Neural crest cell (in vitro differentiated cells): ENCODE data around the gene DLST. TPM values are rescaled to one million over a fixed set of nuclear protein-coding genes. Genes with fewer than 3 reads are reported as not detected.

ENCODE experiments used
- DNase-seq: peaks from one replicate; pipeline ENCODE4 v3.0.0; 2021; ENCODE audit warnings: low read depth, mixed read lengths, low spot score
- H3K27ac Mint-ChIP-seq: one replicate; pipeline ENCODE4 v1.8.0; 2021; ENCODE audit warnings: mild to moderate bottlenecking, mixed read lengths; ENCODE audit not compliant: unreplicated experiment
- H3K27me3 Mint-ChIP-seq: 2 replicates; pipeline ENCODE4 v1.8.0; 2021; ENCODE audit warnings: low read depth, mild to moderate bottlenecking, mixed read lengths
- H3K36me3 Mint-ChIP-seq: 2 replicates; pipeline ENCODE4 v1.8.0; 2021; ENCODE audit warnings: low read depth, mild to moderate bottlenecking, mixed read lengths
- H3K4me1 Mint-ChIP-seq: 2 replicates; pipeline ENCODE4 v1.8.0; 2021; ENCODE audit warnings: mixed read lengths
- H3K4me3 Mint-ChIP-seq: one replicate; pipeline ENCODE4 v1.8.0; 2021; ENCODE audit warnings: mild to moderate bottlenecking, mixed read lengths
- H3K9me3 Mint-ChIP-seq: 2 replicates; pipeline ENCODE4 v1.8.0; 2021; ENCODE audit warnings: mixed read lengths
- total RNA-seq: library from RNA; stranded (reverse); gene quantifications from 2 replicates; pipeline ENCODE4 v1.2.1, GENCODE V29; 2021
- TF ChIP-seq, protein P1 (sequence below): fragments of 200-600 bp; sonication (generic); conservative IDR thresholded peaks from 2 replicates; pipeline ENCODE4 v1.5.0; 2021; ENCODE audit warnings: antibody characterized with exemption, mild to moderate bottlenecking

Gene DLST
- total RNA-seq, 1 donor from 2014 or later, result 97.4 TPM

DNA sequence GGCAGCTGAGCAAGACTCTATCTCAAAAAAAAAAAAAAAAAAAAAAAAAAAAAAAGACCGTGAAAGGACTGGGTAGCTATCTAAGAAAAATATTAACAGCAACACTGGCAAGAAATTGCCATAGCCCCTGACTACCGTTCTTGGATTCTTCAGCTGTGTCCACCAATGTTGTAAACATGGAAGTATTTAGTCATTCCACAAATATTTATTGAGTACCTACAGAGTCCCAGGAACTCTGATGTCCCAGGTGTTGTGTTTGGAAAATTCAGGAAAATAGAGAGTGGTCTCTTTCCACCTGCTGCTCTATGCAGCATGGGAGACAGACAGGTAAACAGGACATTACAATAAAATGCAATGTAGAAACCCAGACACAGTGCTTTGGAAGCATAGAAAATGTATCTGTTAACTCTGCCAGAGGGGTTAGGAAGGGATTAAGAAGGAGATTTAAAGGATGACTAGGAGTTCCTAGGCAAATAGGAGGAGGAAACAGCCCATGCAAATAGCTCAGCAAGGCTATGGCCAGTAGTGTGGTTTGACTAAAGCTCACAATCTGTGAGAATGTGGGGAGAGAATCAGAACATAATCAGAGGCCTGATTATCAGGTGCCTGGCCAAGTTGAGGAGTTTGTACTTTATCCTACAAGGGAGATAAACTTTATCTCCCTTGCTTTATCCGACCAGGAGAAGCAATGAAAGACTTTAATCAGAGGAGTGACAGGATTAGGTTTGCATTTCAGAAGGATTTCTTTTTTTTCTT, 2.1 kb upstream of the DLST start:
- DNase-seq, result no peak
- no peaks in the 10 kb centered on the region for H3K9me3 Mint-ChIP-seq
- H3K4me3 Mint-ChIP-seq, result peak overlapping the region; percentile 74
- peaks cover 31% of the 10 kb centered on the region for H3K4me1 Mint-ChIP-seq
- no peaks in the 10 kb centered on the region for H3K36me3 Mint-ChIP-seq
- TF ChIP-seq, protein P1, sequence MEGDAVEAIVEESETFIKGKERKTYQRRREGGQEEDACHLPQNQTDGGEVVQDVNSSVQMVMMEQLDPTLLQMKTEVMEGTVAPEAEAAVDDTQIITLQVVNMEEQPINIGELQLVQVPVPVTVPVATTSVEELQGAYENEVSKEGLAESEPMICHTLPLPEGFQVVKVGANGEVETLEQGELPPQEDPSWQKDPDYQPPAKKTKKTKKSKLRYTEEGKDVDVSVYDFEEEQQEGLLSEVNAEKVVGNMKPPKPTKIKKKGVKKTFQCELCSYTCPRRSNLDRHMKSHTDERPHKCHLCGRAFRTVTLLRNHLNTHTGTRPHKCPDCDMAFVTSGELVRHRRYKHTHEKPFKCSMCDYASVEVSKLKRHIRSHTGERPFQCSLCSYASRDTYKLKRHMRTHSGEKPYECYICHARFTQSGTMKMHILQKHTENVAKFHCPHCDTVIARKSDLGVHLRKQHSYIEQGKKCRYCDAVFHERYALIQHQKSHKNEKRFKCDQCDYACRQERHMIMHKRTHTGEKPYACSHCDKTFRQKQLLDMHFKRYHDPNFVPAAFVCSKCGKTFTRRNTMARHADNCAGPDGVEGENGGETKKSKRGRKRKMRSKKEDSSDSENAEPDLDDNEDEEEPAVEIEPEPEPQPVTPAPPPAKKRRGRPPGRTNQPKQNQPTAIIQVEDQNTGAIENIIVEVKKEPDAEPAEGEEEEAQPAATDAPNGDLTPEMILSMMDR, result no peak
- no peak overlapping the region for H3K27ac Mint-ChIP-seq
- H3K27me3 Mint-ChIP-seq, result no peaks in the 10 kb centered on the region

DNA sequence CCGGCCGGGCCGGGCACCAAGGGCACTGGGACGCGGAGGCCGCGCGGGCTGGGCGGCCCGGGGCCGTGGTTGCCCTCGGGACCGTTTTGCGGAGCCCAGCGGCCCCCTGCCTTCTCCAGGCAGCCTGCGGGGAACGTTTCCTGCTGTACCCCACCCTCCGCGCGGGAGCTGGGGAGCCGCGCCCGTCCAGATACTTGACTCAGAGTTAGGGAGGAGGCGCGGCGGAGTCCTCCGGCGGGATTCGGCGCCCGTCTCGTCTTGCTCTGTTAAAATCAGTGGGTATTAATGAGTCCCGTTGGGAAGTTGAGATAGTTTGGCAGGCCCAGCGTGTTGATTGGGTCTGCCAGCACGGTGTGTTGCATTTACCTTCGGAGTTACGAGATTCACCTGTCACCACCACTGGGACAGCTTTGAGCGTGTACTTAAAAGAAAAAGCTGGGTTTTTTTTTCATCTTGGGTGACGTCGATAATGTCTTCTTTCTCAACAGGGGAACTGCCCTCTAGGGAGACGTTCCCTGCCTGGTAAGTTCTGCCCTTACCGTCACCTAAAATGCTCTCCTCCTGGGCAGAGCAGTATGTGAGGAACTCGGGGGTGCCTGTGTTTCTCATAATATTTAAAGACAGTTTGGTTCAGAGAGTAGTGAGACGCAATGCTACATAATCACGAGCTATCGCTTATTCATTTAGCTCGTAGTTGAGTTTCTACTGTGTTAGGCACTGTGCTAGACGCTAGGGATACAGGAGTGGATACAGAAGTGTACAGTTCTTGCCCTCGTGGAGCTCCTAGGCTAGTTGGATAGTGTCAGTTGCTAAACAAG, 596 bp downstream of the DLST start:
- H3K9me3 Mint-ChIP-seq, result no peaks in the 10 kb centered on the region
- peaks cover 50% of the 10 kb centered on the region for H3K4me1 Mint-ChIP-seq
- H3K36me3 Mint-ChIP-seq, result no peaks in the 10 kb centered on the region
- H3K27me3 Mint-ChIP-seq, result no peaks in the 10 kb centered on the region
- H3K4me3 Mint-ChIP-seq, result peak overlapping the region; percentile 98
- H3K27ac Mint-ChIP-seq, result peak overlapping the region; percentile 99
- TF ChIP-seq, protein P1, result no peak
- DNase-seq, result no peak

DNA sequence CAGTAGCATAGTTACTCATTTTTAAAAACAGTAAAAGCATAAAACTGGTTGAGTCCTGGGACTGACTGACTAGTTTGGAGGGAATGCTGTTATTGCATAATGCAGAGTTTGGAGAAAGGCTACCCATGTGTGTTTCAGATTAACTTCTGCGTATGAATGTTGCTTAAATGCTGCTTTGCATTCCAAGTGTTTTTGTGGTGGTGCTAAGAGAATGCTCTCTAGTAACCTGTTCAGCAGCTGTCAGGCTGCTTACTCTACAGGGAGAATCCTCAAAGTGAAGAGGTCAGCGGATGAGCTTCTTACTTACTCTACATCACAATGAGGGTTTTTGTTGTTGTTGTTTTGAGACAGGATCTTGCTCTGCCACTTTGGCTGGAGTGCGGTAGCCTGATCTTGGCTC, 4.3 kb downstream of the DLST start:
- no peak for DNase-seq
- peaks cover 46% of the 10 kb centered on the region for H3K4me1 Mint-ChIP-seq
- no peaks in the 10 kb centered on the region for H3K27me3 Mint-ChIP-seq
- H3K9me3 Mint-ChIP-seq, result no peaks in the 10 kb centered on the region
- H3K36me3 Mint-ChIP-seq, result no peaks in the 10 kb centered on the region
- peak overlapping the region; percentile 60 for H3K4me3 Mint-ChIP-seq
- TF ChIP-seq, protein P1, result no peak
- no peak overlapping the region for H3K27ac Mint-ChIP-seq

DNA sequence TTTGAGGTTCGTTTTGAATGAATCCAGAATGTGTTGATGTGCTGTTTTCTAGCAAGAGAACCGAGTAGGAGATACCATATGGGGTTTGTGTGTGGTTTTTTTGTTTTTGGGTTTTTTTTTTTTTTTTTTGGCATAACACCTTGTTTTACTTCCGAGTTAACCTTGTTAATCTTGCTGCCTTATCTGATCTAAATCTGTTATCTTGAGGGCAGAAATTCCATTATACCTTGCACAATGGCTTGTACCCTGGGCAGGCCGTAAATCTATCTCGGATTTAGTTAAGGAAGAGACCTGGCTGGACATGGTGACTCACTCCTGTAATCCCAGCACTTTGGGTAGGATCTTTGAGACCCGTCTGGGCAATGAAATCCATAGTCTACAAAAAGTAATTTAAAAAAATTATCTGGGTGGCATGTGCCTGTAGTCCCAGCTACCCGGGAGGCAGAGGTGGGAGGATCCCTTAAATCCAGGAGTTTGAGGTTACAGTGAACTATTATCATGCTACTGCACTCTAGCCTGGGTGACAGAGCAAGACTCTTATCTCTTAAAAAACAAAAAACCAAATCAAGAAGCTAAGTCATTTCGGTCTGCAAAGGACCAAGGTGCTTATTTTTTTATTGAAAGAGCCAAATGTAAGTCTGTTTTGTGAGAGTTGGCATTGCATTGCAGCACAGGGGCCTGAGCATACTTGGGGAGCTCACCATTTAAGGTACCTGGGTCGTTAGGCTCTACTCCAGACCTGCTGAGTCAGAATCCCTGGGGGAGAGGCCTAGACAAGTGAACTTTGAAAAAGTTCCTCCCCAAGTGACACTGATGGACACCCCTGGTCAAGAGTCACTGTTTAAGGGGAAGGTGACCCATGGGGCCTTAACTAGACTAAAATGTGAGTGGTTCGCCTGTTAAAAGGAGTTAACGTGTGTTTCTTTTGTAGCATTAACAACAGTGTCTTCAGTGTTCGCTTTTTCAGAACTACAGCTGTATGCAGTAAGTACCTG, 6.7 kb downstream of the DLST start:
- TF ChIP-seq, protein P1, result no peak
- Mint-ChIP-seq H3K27ac (no peak overlapping the region), H3K27me3 (no peaks in the 10 kb centered on the region), H3K4me1 (peaks cover 30% of the 10 kb centered on the region), H3K4me3 (no peak overlapping the region), H3K36me3 (peaks cover 4% of the 10 kb centered on the region), H3K9me3 (no peaks in the 10 kb centered on the region)
- DNase-seq, result no peak

DNA sequence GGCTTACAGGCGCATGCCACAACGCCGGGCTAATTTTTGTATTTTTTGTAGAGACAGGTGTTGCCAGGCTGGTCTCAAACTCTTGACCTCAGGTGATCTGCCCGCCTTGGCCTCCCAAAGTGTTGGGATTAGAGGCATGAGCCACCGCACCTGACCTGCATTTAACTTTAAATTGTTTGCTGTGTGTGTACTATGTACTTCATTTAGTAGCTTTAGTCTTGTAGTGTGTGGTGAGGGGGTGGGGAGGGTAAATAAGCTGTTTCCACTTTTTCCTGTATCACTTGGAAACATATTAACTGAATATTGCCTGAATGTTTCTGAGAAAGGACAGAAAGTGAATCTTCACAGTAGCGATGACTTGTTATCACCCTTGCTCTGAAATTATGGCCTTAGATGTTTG, 8.5 kb downstream of the DLST start:
- DNase-seq, result no peak
- Mint-ChIP-seq H3K4me3 (no peak overlapping the region), H3K36me3 (peaks cover 7% of the 10 kb centered on the region), H3K4me1 (peaks cover 13% of the 10 kb centered on the region), H3K27ac (no peak overlapping the region), H3K9me3 (no peaks in the 10 kb centered on the region), H3K27me3 (no peaks in the 10 kb centered on the region)
- TF ChIP-seq, protein P1, result no peak
